GM06990 (cell line): ENCODE results near the gene OR2M4.

Source experiments
- DNase-seq: peaks from one replicate; pipeline ENCODE4 v3.0.0-alpha.2; 2011; ENCODE audit not compliant: insufficient read length; ENCODE audit errors: extremely low read depth
- H3K27me3 ChIP-seq: replicated peaks from 2 replicates; pipeline ENCODE4 v1.6.0; 2011; ENCODE audit warnings: low read length; ENCODE audit not compliant: control insufficient read depth, insufficient read depth
- H3K36me3 ChIP-seq: 2 replicates; pipeline ENCODE4 v1.5.1; 2011; ENCODE audit warnings: low read length; ENCODE audit not compliant: control insufficient read depth, insufficient read depth
- H3K4me3 ChIP-seq: replicated peaks from 2 replicates; pipeline ENCODE4 v1.5.1; 2011; ENCODE audit warnings: low read depth, mild to moderate bottlenecking, control low read depth, low read length
- TF ChIP-seq, protein P1 (sequence below): IDR thresholded peaks from 2 replicates; pipeline ENCODE4 v1.5.1; 2011; ENCODE audit warnings: low read length, control low read depth, mild to moderate bottlenecking, inconsistent platforms; ENCODE audit not compliant: insufficient read depth, poor library complexity, severe bottlenecking

The OR2M4 gene, protein sequence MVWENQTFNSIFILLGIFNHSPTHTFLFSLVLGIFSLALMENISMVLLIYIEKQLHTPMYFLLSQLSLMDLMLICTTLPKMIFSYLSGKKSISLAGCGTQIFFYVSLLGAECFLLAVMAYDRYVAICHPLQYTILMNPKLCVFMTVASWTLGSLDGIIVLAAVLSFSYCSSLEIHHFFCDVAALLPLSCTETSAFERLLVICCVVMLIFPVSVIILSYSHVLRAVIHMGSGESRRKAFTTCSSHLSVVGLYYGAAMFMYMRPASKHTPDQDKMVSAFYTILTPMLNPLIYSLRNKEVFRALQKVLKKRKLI

DNA sequence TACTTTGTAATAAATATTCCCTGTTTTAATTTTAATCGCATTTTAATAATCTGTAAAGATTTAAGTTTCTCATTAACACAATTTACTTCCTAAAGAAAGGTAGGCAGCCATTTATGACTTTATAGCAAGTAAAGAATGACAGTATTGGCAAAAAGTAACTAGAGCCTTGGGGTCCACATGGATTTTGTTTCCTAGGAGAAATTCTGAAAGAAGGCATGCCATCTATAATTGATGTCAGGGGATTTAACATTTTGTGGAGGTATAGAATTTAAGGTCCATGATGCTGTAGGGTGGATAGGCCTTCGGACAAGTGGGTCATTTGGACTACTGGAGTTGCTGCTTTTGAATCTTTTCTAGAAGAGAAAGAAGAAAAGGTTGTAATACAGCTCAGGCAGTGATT, at the start of gene OR2M4:
Gene OR2M4, plus strand, starts transcription at position 301 of the 400 bp plus-strand sequence. CDS start 7,512 bp downstream, outside the sequence.
- DNase-seq, result no peak
- H3K4me3 ChIP-seq, result no peak within 1 kb of the TSS
- no peaks in the 10 kb centered on the region for H3K27me3 ChIP-seq
- TF ChIP-seq, protein P1, sequence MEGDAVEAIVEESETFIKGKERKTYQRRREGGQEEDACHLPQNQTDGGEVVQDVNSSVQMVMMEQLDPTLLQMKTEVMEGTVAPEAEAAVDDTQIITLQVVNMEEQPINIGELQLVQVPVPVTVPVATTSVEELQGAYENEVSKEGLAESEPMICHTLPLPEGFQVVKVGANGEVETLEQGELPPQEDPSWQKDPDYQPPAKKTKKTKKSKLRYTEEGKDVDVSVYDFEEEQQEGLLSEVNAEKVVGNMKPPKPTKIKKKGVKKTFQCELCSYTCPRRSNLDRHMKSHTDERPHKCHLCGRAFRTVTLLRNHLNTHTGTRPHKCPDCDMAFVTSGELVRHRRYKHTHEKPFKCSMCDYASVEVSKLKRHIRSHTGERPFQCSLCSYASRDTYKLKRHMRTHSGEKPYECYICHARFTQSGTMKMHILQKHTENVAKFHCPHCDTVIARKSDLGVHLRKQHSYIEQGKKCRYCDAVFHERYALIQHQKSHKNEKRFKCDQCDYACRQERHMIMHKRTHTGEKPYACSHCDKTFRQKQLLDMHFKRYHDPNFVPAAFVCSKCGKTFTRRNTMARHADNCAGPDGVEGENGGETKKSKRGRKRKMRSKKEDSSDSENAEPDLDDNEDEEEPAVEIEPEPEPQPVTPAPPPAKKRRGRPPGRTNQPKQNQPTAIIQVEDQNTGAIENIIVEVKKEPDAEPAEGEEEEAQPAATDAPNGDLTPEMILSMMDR, result no peak
- H3K36me3 ChIP-seq, result no peaks in the 10 kb centered on the region

DNA sequence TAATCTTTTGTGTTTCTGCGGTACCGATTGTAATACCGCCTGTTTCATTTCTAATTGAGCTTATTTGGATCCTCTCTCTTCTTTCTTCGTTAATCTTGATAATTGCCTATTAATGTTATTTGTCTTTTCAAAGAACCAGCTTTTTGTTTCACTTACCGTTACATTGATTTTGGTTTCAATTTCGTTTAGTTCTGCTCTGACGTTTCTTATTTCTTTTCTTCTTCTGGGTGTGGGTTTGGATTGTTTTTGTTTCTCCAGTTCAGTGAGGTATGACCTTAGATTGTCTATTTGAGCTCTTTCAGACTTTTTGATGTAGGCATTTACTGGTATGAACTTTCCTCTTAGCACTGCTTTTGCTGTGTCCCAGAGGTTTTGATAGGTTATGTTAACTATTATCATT, 47.2 kb upstream of the OR2M4 start:
- TF ChIP-seq, protein P1, result no peak
- no peak for DNase-seq
- H3K4me3 ChIP-seq, result no peak overlapping the region
- H3K36me3 ChIP-seq, result no peaks in the 10 kb centered on the region
- no peaks in the 10 kb centered on the region for H3K27me3 ChIP-seq

DNA sequence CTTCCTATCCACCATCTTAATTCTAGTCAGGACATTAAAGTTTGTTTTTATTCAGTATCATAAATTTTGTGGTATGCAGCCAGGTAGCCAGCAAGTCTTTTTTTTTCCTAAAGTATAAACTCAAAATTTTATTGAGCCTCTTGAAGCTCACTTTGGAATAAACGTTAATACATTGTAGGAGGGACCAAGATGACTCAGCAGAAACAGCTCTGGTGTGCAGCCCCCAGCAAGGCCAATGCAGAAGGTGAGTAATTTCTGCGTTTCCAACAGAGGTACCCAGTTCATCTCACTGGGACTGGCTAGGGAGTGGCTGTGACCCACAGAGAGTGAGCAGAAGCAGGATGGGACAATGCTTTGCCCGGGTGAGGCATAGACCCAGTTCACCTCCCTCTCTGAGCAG, 43.9 kb upstream of the OR2M4 start:
- no peaks in the 10 kb centered on the region for H3K27me3 ChIP-seq
- DNase-seq, result no peak
- no peaks in the 10 kb centered on the region for H3K36me3 ChIP-seq
- TF ChIP-seq, protein P1, result no peak
- no peak overlapping the region for H3K4me3 ChIP-seq

DNA sequence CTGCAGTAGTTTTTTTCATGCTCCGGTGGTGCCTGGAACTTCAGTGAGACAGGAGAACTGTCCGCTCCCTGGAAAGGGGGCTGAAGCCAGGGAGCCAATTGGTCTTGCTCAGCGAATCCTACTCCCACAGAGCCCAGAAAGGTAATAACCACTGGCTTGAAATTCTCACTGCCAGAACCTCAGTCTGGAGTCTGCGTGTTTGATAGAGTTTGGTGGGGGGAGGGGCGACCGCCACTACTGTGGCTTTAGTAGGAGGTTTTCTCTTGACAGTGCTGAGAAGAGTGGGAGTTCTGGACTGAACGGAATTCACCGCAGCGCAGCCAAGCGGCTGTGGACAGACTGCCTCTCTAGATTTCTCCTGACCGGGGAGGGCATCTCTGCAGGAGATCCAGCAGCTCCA, 42.2 kb upstream of the OR2M4 start:
- Histone ChIP-seq H3K4me3 (no peak overlapping the region), H3K36me3 (no peaks in the 10 kb centered on the region), H3K27me3 (no peaks in the 10 kb centered on the region)
- no peak for DNase-seq
- TF ChIP-seq, protein P1, result no peak

DNA sequence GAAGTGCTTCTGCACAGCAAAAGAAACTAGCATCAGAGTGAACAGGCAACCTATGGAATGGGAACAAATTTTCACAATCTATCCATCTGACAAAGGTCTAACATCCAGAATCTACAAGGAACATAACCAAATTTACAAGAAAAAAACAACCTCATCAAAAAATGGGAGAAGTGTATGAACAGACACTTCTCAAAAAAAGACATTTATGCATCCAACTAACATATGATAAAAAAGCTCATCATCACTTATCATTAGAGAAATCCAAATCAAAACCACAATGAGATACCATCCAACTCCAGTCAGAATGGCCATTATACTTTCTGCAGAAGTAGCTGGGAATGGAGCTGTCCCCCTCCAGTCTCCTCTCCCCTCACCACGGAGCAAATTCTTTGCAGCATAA, 37.1 kb upstream of the OR2M4 start:
- no peaks in the 10 kb centered on the region for H3K27me3 ChIP-seq
- no peaks in the 10 kb centered on the region for H3K36me3 ChIP-seq
- TF ChIP-seq, protein P1, result no peak
- no peak for DNase-seq
- no peak overlapping the region for H3K4me3 ChIP-seq
